ENCODE measurements around the gene TMEM132C.

TMEM132C gene

GRCh38 chr12:128752386-128752785, 485.4 kb downstream of the TMEM132C start:
- 73% methylated on average over 5 of the region's 5 CpGs for WGBS
- peaks cover 2% of the 10 kb centered on the region for H3K4me1 ChIP-seq (ENCODE audit: control insufficient read depth, insufficient read depth, low read depth, low read length)
- H2AK5ac ChIP-seq (ENCODE audit: low read length, severe bottlenecking): no peak overlapping the region
- no peak overlapping the region for H3K9ac ChIP-seq (ENCODE audit: low read length)
- H3K9me3 ChIP-seq (ENCODE audit: control insufficient read depth, low read length): no peaks in the 10 kb centered on the region
- no peak overlapping the region for H3K4me2 ChIP-seq (ENCODE audit: low read length, poor library complexity, severe bottlenecking)
- no peak for DNase-seq
- no peaks in the 10 kb centered on the region for H3K36me3 ChIP-seq (ENCODE audit: control insufficient read depth in 1 of 2, insufficient read depth in 2 of 2, low read depth in 1 of 2, low read length in 2 of 2)
- no peaks in the 10 kb centered on the region for H3K79me1 ChIP-seq (replicated peaks; ENCODE audit: low read length, poor library complexity, severe bottlenecking)
- peaks cover 0 to 8% of the 10 kb centered on the region in 2 experiments for H3K27me3 ChIP-seq (ENCODE audit: control insufficient read depth in 1 of 2, insufficient read depth in 1 of 2, low read length in 2 of 2)
- H3K23ac ChIP-seq (ENCODE audit: low read length in 2 of 2): no peak overlapping the region
- no peak overlapping the region for H3K14ac ChIP-seq (ENCODE audit: low read length in 2 of 2)
- H3K4me3 ChIP-seq (ENCODE audit: insufficient read depth in 1 of 2, low read depth in 1 of 2, low read length in 2 of 2): no peak overlapping the region
- H2AFZ ChIP-seq (ENCODE audit: low read depth, low read length): no peak overlapping the region
- H4K91ac ChIP-seq (ENCODE audit: low read length): no peak overlapping the region
- no peak overlapping the region for H2BK15ac ChIP-seq (ENCODE audit: low read depth, poor library complexity, severe bottlenecking)
- no peak overlapping the region for H2BK5ac ChIP-seq (ENCODE audit: low read depth, low read length, poor library complexity, severe bottlenecking)
- no peak overlapping the region for H3K27ac ChIP-seq (ENCODE audit: low read length, poor library complexity, severe bottlenecking)
- no peak overlapping the region for H4K8ac ChIP-seq (ENCODE audit: low read length)
- no peak overlapping the region for H2BK120ac ChIP-seq (ENCODE audit: low read depth, low read length)
- H2BK12ac ChIP-seq (ENCODE audit: low read length in 2 of 2): no peak overlapping the region
- no peak overlapping the region for H3K18ac ChIP-seq (ENCODE audit: low read depth in 1 of 2, low read length in 2 of 2)
- no peak overlapping the region for H3K4ac ChIP-seq (ENCODE audit: low read depth in 1 of 2, low read length in 2 of 2)

GRCh38 chr12:128753438-128753837, 486.5 kb downstream of the TMEM132C start:
- 32% methylated on average over 3 of the region's 4 CpGs for WGBS
- Histone ChIP-seq H2BK12ac (ENCODE audit: low read length in 2 of 2) (no peak overlapping the region), H3K9ac (ENCODE audit: low read length) (no peak overlapping the region), H3K4me2 (ENCODE audit: low read length, poor library complexity, severe bottlenecking) (no peak overlapping the region), H3K36me3 (ENCODE audit: control insufficient read depth in 1 of 2, insufficient read depth in 2 of 2, low read depth in 1 of 2, low read length in 2 of 2) (no peaks in the 10 kb centered on the region), H3K14ac (ENCODE audit: low read length in 2 of 2) (no peak overlapping the region), H3K4ac (ENCODE audit: low read depth in 1 of 2, low read length in 2 of 2) (no peak overlapping the region), H4K8ac (ENCODE audit: low read length) (no peak overlapping the region), H3K27me3 (ENCODE audit: control insufficient read depth in 1 of 2, insufficient read depth in 1 of 2, low read length in 2 of 2) (peaks cover 0 to 12% of the 10 kb centered on the region in 2 experiments), H3K4me1 (ENCODE audit: control insufficient read depth, insufficient read depth, low read depth, low read length) (peaks cover 2% of the 10 kb centered on the region), H2BK5ac (ENCODE audit: low read depth, low read length, poor library complexity, severe bottlenecking) (no peak overlapping the region), H2AK5ac (ENCODE audit: low read length, severe bottlenecking) (no peak overlapping the region), H2AFZ (ENCODE audit: low read depth, low read length) (no peak overlapping the region), H3K9me3 (ENCODE audit: control insufficient read depth, low read length) (no peaks in the 10 kb centered on the region), H2BK15ac (ENCODE audit: low read depth, poor library complexity, severe bottlenecking) (no peak overlapping the region), H4K91ac (ENCODE audit: low read length) (no peak overlapping the region), H3K27ac (ENCODE audit: low read length, poor library complexity, severe bottlenecking) (no peak overlapping the region), H3K4me3 (ENCODE audit: insufficient read depth in 1 of 2, low read depth in 1 of 2, low read length in 2 of 2) (no peak overlapping the region), H3K18ac (ENCODE audit: low read depth in 1 of 2, low read length in 2 of 2) (no peak overlapping the region), H2BK120ac (ENCODE audit: low read depth, low read length) (no peak overlapping the region), H3K23ac (ENCODE audit: low read length in 2 of 2) (no peak overlapping the region), H3K79me1 (replicated peaks; ENCODE audit: low read length, poor library complexity, severe bottlenecking) (no peaks in the 10 kb centered on the region)
- no peak for DNase-seq

- Histone ChIP-seq H2BK5ac (ENCODE audit: low read depth, low read length, poor library complexity, severe bottlenecking) (no peak overlapping the region), H2BK15ac (ENCODE audit: low read depth, poor library complexity, severe bottlenecking) (no peak overlapping the region), H4K91ac (ENCODE audit: low read length) (no peak overlapping the region), H3K27me3 (ENCODE audit: control insufficient read depth in 1 of 2, insufficient read depth in 1 of 2, low read length in 2 of 2) (peaks cover 0 to 12% of the 10 kb centered on the region in 2 experiments), H3K36me3 (ENCODE audit: control insufficient read depth in 1 of 2, insufficient read depth in 2 of 2, low read depth in 1 of 2, low read length in 2 of 2) (no peaks in the 10 kb centered on the region), H3K9me3 (ENCODE audit: control insufficient read depth, low read length) (no peaks in the 10 kb centered on the region), H3K23ac (ENCODE audit: low read length in 2 of 2) (no peak overlapping the region), H3K79me1 (replicated peaks; ENCODE audit: low read length, poor library complexity, severe bottlenecking) (no peaks in the 10 kb centered on the region), H2AK5ac (ENCODE audit: low read length, severe bottlenecking) (no peak overlapping the region), H2BK120ac (ENCODE audit: low read depth, low read length) (no peak overlapping the region), H3K4me3 (ENCODE audit: insufficient read depth in 1 of 2, low read depth in 1 of 2, low read length in 2 of 2) (no peak overlapping the region), H3K18ac (ENCODE audit: low read depth in 1 of 2, low read length in 2 of 2) (no peak overlapping the region), H4K8ac (ENCODE audit: low read length) (no peak overlapping the region), H3K27ac (ENCODE audit: low read length, poor library complexity, severe bottlenecking) (no peak overlapping the region), H2BK12ac (ENCODE audit: low read length in 2 of 2) (no peak overlapping the region), H3K4me2 (ENCODE audit: low read length, poor library complexity, severe bottlenecking) (no peak overlapping the region), H2AFZ (ENCODE audit: low read depth, low read length) (no peak overlapping the region), H3K4ac (ENCODE audit: low read depth in 1 of 2, low read length in 2 of 2) (no peak overlapping the region), H3K4me1 (ENCODE audit: control insufficient read depth, insufficient read depth, low read depth, low read length) (peaks cover 2% of the 10 kb centered on the region), H3K14ac (ENCODE audit: low read length in 2 of 2) (no peak overlapping the region), H3K9ac (ENCODE audit: low read length) (no peak overlapping the region)
- no peak for DNase-seq
- 47% methylated on average over 3 of the region's 3 CpGs for WGBS
Observed at GRCh38 chr12:128754275-128754674, 487.3 kb downstream of the TMEM132C start.

GRCh38 chr12:128755566-128755965, 488.6 kb downstream of the TMEM132C start:
- DNase-seq: no peak
- no peaks in the 10 kb centered on the region for H3K36me3 ChIP-seq (ENCODE audit: control insufficient read depth in 1 of 2, insufficient read depth in 2 of 2, low read depth in 1 of 2, low read length in 2 of 2)
- no peaks in the 10 kb centered on the region for H3K9me3 ChIP-seq (ENCODE audit: control insufficient read depth, low read length)
- no peak overlapping the region for H2BK5ac ChIP-seq (ENCODE audit: low read depth, low read length, poor library complexity, severe bottlenecking)
- no peak overlapping the region for H3K27ac ChIP-seq (ENCODE audit: low read length, poor library complexity, severe bottlenecking)
- H2BK120ac ChIP-seq (ENCODE audit: low read depth, low read length): no peak overlapping the region
- H3K4me1 ChIP-seq (ENCODE audit: control insufficient read depth, insufficient read depth, low read depth, low read length): peaks cover 2% of the 10 kb centered on the region
- H4K91ac ChIP-seq (ENCODE audit: low read length): no peak overlapping the region
- H3K4me2 ChIP-seq (ENCODE audit: low read length, poor library complexity, severe bottlenecking): no peak overlapping the region
- H2AK5ac ChIP-seq (ENCODE audit: low read length, severe bottlenecking): no peak overlapping the region
- no peak overlapping the region for H3K14ac ChIP-seq (ENCODE audit: low read length in 2 of 2)
- H4K8ac ChIP-seq (ENCODE audit: low read length): no peak overlapping the region
- no peak overlapping the region for H3K4me3 ChIP-seq (ENCODE audit: insufficient read depth in 1 of 2, low read depth in 1 of 2, low read length in 2 of 2)
- H3K4ac ChIP-seq (ENCODE audit: low read depth in 1 of 2, low read length in 2 of 2): no peak overlapping the region
- no peak overlapping the region for H3K23ac ChIP-seq (ENCODE audit: low read length in 2 of 2)
- H3K27me3 ChIP-seq (ENCODE audit: control insufficient read depth in 1 of 2, insufficient read depth in 1 of 2, low read length in 2 of 2): peaks cover 0 to 12% of the 10 kb centered on the region in 2 experiments
- no peak overlapping the region for H3K18ac ChIP-seq (ENCODE audit: low read depth in 1 of 2, low read length in 2 of 2)
- no peak overlapping the region for H2AFZ ChIP-seq (ENCODE audit: low read depth, low read length)
- H2BK12ac ChIP-seq (ENCODE audit: low read length in 2 of 2): no peak overlapping the region
- H3K79me1 ChIP-seq (replicated peaks; ENCODE audit: low read length, poor library complexity, severe bottlenecking): no peaks in the 10 kb centered on the region
- no peak overlapping the region for H2BK15ac ChIP-seq (ENCODE audit: low read depth, poor library complexity, severe bottlenecking)
- no peak overlapping the region for H3K9ac ChIP-seq (ENCODE audit: low read length)
- 40% methylated on average over 3 of the region's 4 CpGs for WGBS
